GM12892 (cell line): ENCODE data around the gene IGSF22.

Experiments used
- POLR2A ChIP-seq: IDR thresholded peaks from 2 replicates; pipeline ENCODE4 v1.6.1; 2011; ENCODE audit warnings: low read depth, low read length, control low read depth
- POLR2AphosphoS5 ChIP-seq: IDR thresholded peaks from 2 replicates; pipeline ENCODE4 v1.6.1; 2011; ENCODE audit warnings: low read depth, low read length, control low read depth
- TAF1 ChIP-seq: IDR thresholded peaks from 2 replicates; pipeline ENCODE4 v1.6.1; 2011; ENCODE audit warnings: low read depth, mild to moderate bottlenecking, control low read depth, low read length, borderline replicate concordance

DNA sequence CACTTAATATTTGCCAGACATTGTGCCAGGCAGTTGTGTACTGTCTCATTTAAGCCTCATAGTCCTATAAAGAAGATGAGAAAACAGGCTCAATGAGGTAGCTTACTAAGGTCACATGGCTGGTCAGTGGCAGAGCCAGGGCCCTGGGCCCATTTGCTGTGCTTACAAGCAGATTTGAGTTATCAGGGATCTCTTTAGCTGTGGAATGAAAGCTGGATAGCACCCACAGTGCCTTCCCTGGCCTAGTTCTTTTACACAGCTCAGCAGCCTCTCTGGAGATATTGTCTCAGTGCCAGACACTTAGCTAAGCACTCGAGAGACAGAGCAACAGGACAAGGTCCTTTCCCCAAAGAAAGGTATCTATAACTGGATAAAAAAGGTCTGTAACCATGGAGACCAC lies 21.3 kb downstream of the IGSF22 start:
- TF ChIP-seq POLR2A (no peak), POLR2AphosphoS5 (no peak), TAF1 (no peak)
